HEK293 (cell line): Measurements from ENCODE around the gene OSBP.

Experiments used
- GLI4 ChIP-seq: fragments of 450-650 bp; formaldehyde crosslinking; IDR thresholded peaks from 2 replicates; pipeline ENCODE4 v1.5.1; 2016; ENCODE audit warnings: missing biosample characterization, missing genetic modification characterization
- GLIS2 ChIP-seq: fragments of 450-650 bp; formaldehyde crosslinking; IDR thresholded peaks from 2 replicates; pipeline ENCODE4 v1.5.1; 2016; ENCODE audit warnings: missing biosample characterization, missing genetic modification characterization
- HIC1 ChIP-seq: fragments of 450-650 bp; formaldehyde crosslinking; IDR thresholded peaks from 2 replicates; pipeline ENCODE4 v1.5.1; 2016; ENCODE audit warnings: missing biosample characterization, missing genetic modification characterization
- INSM2 ChIP-seq: fragments of 450-650 bp; formaldehyde crosslinking; IDR thresholded peaks from 2 replicates; pipeline ENCODE4 v1.5.1; 2016; ENCODE audit warnings: missing biosample characterization, missing genetic modification characterization
- MZF1 ChIP-seq: fragments of 450-650 bp; formaldehyde crosslinking; IDR thresholded peaks from 2 replicates; pipeline ENCODE4 v1.5.1; 2017; ENCODE audit warnings: missing biosample characterization, missing genetic modification characterization, borderline replicate concordance
- PRDM10 ChIP-seq: fragments of 450-650 bp; formaldehyde crosslinking; IDR thresholded peaks from 2 replicates; pipeline ENCODE4 v1.5.1; 2016; ENCODE audit warnings: missing biosample characterization, missing genetic modification characterization
- RBAK ChIP-seq: fragments of 450-650 bp; formaldehyde crosslinking; IDR thresholded peaks from 2 replicates; pipeline ENCODE4 v1.5.1; 2016; ENCODE audit warnings: missing biosample characterization, missing genetic modification characterization
- ZBTB21 ChIP-seq: fragments of 450-650 bp; formaldehyde crosslinking; IDR thresholded peaks from 2 replicates; pipeline ENCODE4 v1.5.1; 2017; ENCODE audit warnings: missing biosample characterization, missing genetic modification characterization
- ZBTB26 ChIP-seq: fragments of 450-650 bp; formaldehyde crosslinking; optimal IDR thresholded peaks from 2 replicates; pipeline ENCODE3; 2016; ENCODE audit warnings: missing biosample characterization, mild to moderate bottlenecking, missing genetic modification characterization
- ZBTB49 ChIP-seq: fragments of 450-650 bp; formaldehyde crosslinking; IDR thresholded peaks from 2 replicates; pipeline ENCODE4 v1.5.1; 2016; ENCODE audit warnings: missing biosample characterization, missing genetic modification characterization, low read depth
- ZFP37 ChIP-seq: fragments of 450-650 bp; formaldehyde crosslinking; IDR thresholded peaks from 2 replicates; pipeline ENCODE4 v1.5.1; 2016; ENCODE audit warnings: missing biosample characterization, missing genetic modification characterization
- ZNF2 ChIP-seq: fragments of 450-650 bp; formaldehyde crosslinking; IDR thresholded peaks from 2 replicates; pipeline ENCODE4 v1.5.1; 2016; ENCODE audit warnings: missing biosample characterization, missing genetic modification characterization
- ZNF223 ChIP-seq: fragments of 450-650 bp; formaldehyde crosslinking; IDR thresholded peaks from 2 replicates; pipeline ENCODE4 v1.5.1; 2016; ENCODE audit warnings: missing biosample characterization, missing genetic modification characterization
- ZNF302 ChIP-seq: fragments of 450-650 bp; formaldehyde crosslinking; IDR thresholded peaks from 2 replicates; pipeline ENCODE4 v1.5.1; 2016; ENCODE audit warnings: missing biosample characterization, missing genetic modification characterization, low read depth
- ZNF404 ChIP-seq: fragments of 450-650 bp; formaldehyde crosslinking; IDR thresholded peaks from 2 replicates; pipeline ENCODE4 v1.5.1; 2017; ENCODE audit warnings: missing biosample characterization, missing genetic modification characterization
- ZNF416 ChIP-seq: fragments of 450-650 bp; formaldehyde crosslinking; IDR thresholded peaks from 2 replicates; pipeline ENCODE4 v1.5.1; 2016; ENCODE audit warnings: missing biosample characterization, missing genetic modification characterization
- ZNF501 ChIP-seq: fragments of 450-650 bp; formaldehyde crosslinking; IDR thresholded peaks from 2 replicates; pipeline ENCODE4 v1.5.1; 2016; ENCODE audit warnings: missing biosample characterization, missing genetic modification characterization
- ZNF521 ChIP-seq: fragments of 450-650 bp; formaldehyde crosslinking; IDR thresholded peaks from 2 replicates; pipeline ENCODE4 v1.5.1; 2017; ENCODE audit warnings: missing biosample characterization, mild to moderate bottlenecking, missing genetic modification characterization
- ZNF529 ChIP-seq: fragments of 450-650 bp; formaldehyde crosslinking; IDR thresholded peaks from 2 replicates; pipeline ENCODE4 v1.5.1; 2017; ENCODE audit warnings: missing genetic modification characterization, missing biosample characterization; ENCODE audit not compliant: insufficient replicate concordance
- ZNF549 ChIP-seq: fragments of 450-650 bp; IDR thresholded peaks from 2 replicates; pipeline ENCODE4 v1.5.1; 2018; ENCODE audit warnings: missing biosample characterization, missing genetic modification characterization, mild to moderate bottlenecking, inconsistent platforms, moderate library complexity
- ZNF654 ChIP-seq: fragments of 450-650 bp; formaldehyde crosslinking; IDR thresholded peaks from 2 replicates; pipeline ENCODE4 v1.5.1; 2016; ENCODE audit warnings: low read depth, missing biosample characterization, missing genetic modification characterization
- ZNF692 ChIP-seq: fragments of 450-650 bp; formaldehyde crosslinking; IDR thresholded peaks from 2 replicates; pipeline ENCODE4 v1.5.1; 2016; ENCODE audit warnings: missing biosample characterization, missing genetic modification characterization
- ZNF707 ChIP-seq: fragments of 450-650 bp; formaldehyde crosslinking; IDR thresholded peaks from 2 replicates; pipeline ENCODE4 v1.5.1; 2016; ENCODE audit warnings: missing biosample characterization, missing genetic modification characterization
- ZNF76 ChIP-seq: fragments of 450-650 bp; formaldehyde crosslinking; IDR thresholded peaks from 2 replicates; pipeline ENCODE4; 2016; ENCODE audit warnings: low read depth, missing biosample characterization, missing genetic modification characterization, borderline replicate concordance
- ZSCAN4 ChIP-seq: fragments of 450-650 bp; formaldehyde crosslinking; IDR thresholded peaks from 2 replicates; pipeline ENCODE4 v1.5.1; 2017; ENCODE audit warnings: missing biosample characterization, missing genetic modification characterization
- ZXDB ChIP-seq: fragments of 450-650 bp; formaldehyde crosslinking; IDR thresholded peaks from 2 replicates; pipeline ENCODE4 v1.5.1; 2016; ENCODE audit warnings: missing biosample characterization, missing genetic modification characterization

The OSBP gene

GRCh38 chr11:59550368-59550841 lies 65.2 kb downstream of the OSBP start (continued):
- TF ChIP-seq MZF1 (tag by site-specific recombination) (peak; percentile 84; the same call in 1 of the 2 replicates), ZNF416 (tag by site-specific recombination) (0 out of 2 replicates have a peak, but pooled peaks have one; percentile 67), PRDM10 (peak; percentile 52; the same call in 1 of the 2 replicates), ZNF521 (no peak), GLI4 (tag by site-specific recombination) (peak; percentile 63; the same call in 1 of the 2 replicates), ZBTB21 (peak; percentile 68; the same call in 1 of the 2 replicates), ZNF223 (tag by site-specific recombination) (peak; percentile 66; the same call in 1 of the 2 replicates), GLIS2 (tag by site-specific recombination) (peak; percentile 64; the same call in 1 of the 2 replicates), RBAK (tag by site-specific recombination) (peak; percentile 34; the same call in 1 of the 2 replicates), ZNF692 (peak; percentile 70), ZNF654 (tag by site-specific recombination) (no peak), ZBTB49 (no peak), ZNF529 (tag by site-specific recombination) (peak; percentile 62), ZSCAN4 (tag by site-specific recombination) (no peak), HIC1 (peak; percentile 68), ZNF76 (tag by site-specific recombination) (peak; percentile 33; the same call in 1 of the 2 replicates), ZNF549 (peak; percentile 60; the same call in 1 of the 2 replicates), ZFP37 (tag by site-specific recombination) (peak; percentile 37; the same call in 1 of the 2 replicates), ZNF302 (tag by site-specific recombination) (0 out of 2 replicates have a peak, but pooled peaks have one; percentile 83), ZNF404 (tag by site-specific recombination) (peak; percentile 99), ZNF2 (tag by site-specific recombination) (peak; percentile 69), INSM2 (tag by site-specific recombination) (peak; percentile 45), ZNF501 (tag by site-specific recombination) (peak; percentile 80), ZBTB26 (peak; percentile 40), ZXDB (tag by site-specific recombination) (peak; percentile 84), ZNF707 (tag by site-specific recombination) (peak; percentile 58; the same call in 1 of the 2 replicates)
